ENCODE results near the gene SPATA31D1.

DNA sequence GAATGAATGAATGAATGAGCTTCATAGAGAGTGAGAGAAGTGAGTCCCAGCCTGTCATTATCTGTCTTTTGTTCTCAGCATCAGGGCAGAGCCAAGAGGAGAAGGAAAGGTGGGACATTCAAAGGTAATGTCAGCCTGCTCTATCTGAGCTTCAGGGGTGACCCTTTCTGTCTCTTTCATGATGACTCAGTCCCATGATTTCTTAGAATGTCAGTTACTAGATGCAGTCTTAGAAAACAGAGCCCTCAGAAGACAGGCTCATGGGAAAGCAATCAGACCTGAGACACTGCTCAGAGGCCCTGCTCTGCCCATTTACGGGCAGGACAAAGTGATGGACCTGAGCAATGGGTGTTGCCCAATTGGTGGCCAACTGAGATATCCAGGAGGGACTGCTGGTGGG lies 1.1 kb downstream of the SPATA31D1 start:
- TF ChIP-seq, protein P1, sequence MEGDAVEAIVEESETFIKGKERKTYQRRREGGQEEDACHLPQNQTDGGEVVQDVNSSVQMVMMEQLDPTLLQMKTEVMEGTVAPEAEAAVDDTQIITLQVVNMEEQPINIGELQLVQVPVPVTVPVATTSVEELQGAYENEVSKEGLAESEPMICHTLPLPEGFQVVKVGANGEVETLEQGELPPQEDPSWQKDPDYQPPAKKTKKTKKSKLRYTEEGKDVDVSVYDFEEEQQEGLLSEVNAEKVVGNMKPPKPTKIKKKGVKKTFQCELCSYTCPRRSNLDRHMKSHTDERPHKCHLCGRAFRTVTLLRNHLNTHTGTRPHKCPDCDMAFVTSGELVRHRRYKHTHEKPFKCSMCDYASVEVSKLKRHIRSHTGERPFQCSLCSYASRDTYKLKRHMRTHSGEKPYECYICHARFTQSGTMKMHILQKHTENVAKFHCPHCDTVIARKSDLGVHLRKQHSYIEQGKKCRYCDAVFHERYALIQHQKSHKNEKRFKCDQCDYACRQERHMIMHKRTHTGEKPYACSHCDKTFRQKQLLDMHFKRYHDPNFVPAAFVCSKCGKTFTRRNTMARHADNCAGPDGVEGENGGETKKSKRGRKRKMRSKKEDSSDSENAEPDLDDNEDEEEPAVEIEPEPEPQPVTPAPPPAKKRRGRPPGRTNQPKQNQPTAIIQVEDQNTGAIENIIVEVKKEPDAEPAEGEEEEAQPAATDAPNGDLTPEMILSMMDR (IDR thresholded peaks at IDR 0.05; ENCODE audit: extremely low read depth in 1 of 2, insufficient read depth in 1 of 2, low read depth in 1 of 2, low read length in 2 of 2) = no peak
- TF ChIP-seq EZH2 (IDR thresholded peaks at IDR 0.05; ENCODE audit: borderline replicate concordance, low read depth, low read length, severe bottlenecking) (no peak), POLR2A (IDR thresholded peaks at IDR 0.05; ENCODE audit: low read depth, low read length) (no peak), POLR2AphosphoS5 (IDR thresholded peaks at IDR 0.05; ENCODE audit: insufficient read depth, low read depth, low read length) (no peak), JUN (IDR thresholded peaks at IDR 0.05; ENCODE audit: borderline replicate concordance, insufficient read depth, insufficient read length, low read depth) (no peak), MYC (IDR thresholded peaks at IDR 0.05; ENCODE audit: low read depth, low read length) (no peak), FOS (IDR thresholded peaks at IDR 0.05; ENCODE audit: borderline replicate concordance, insufficient read depth, low read length) (no peak)
- TF ChIP-seq, protein P2, sequence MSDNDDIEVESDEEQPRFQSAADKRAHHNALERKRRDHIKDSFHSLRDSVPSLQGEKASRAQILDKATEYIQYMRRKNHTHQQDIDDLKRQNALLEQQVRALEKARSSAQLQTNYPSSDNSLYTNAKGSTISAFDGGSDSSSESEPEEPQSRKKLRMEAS (IDR thresholded peaks at IDR 0.05; ENCODE audit: insufficient read depth, insufficient read length) = no peak

All from endothelial cell of umbilical vein (primary cell).